GM23248 (cell line): ENCODE data around the gene KCNMA1.

Experiments
- EZH2 ChIP-seq: fragments of 200-600 bp; sonication (generic); IDR thresholded peaks from 2 replicates; pipeline ENCODE4 v1.6.1; 2018; ENCODE audit warnings: antibody characterized with exemption, mild to moderate bottlenecking; ENCODE audit not compliant: insufficient read depth, poor library complexity, severe bottlenecking
- EZH2phosphoT487 ChIP-seq: fragments of 200-600 bp; sonication (generic); IDR thresholded peaks from 2 replicates; pipeline ENCODE4 v1.6.1; 2018; ENCODE audit warnings: antibody characterized with exemption, moderate library complexity, mild to moderate bottlenecking, low read depth; ENCODE audit not compliant: insufficient read depth

GRCh38 chr10:77640167-77640566 lies 2.6 kb upstream of the KCNMA1 start:
- TF ChIP-seq EZH2 = no peak
- no peak for TF ChIP-seq EZH2phosphoT487
